HCT116 (cell line): ENCODE results near the gene PRPF19. TPM values are rescaled to one million over a fixed set of nuclear protein-coding genes. Genes with fewer than 3 reads are reported as not detected.

Source experiments
- ATAC-seq: fragments of 200-7000 bp; cut with Tn5 transposase; 2 replicates; pipeline ENCODE4 v1.9.1; 2020; ENCODE audit warnings: mild to moderate bottlenecking, moderate library complexity
- BruUV-seq: library from RNA; stranded (reverse); fragments of 400-500 nt; replicated peaks from 2 replicates; lab custom pipeline; 2021; lab: Mats Ljungman, UMichigan
- CTCF ChIA-PET: fragments of 300-600 bp; sonication (Branson Sonifier 250); formaldehyde crosslinking; loops from one replicate; lab custom pipeline; 2021; ENCODE audit warnings: antibody characterized with exemption; lab: Charles Lee
- POLR2A ChIA-PET: fragments of 300-600, 350-600 bp; sonication (Branson Sonifier 250); formaldehyde crosslinking; loops from one replicate; lab custom pipeline; 2021; ENCODE audit warnings: antibody characterized with exemption; lab: Charles Lee
- RAD21 ChIA-PET, 2 experiments: fragments of 300-600 bp; sonication (Branson Sonifier 250); formaldehyde crosslinking; loops; one replicate each; lab custom pipeline; 2023; ENCODE audit warnings: low total read pairs in 2 of 2; ENCODE audit not compliant: uncharacterized antibody in 2 of 2, unreplicated experiment in 2 of 2, low non-redundant PET in 1 of 2; lab: Charles Lee
- DNase-seq: peaks from one replicate; pipeline ENCODE4 v3.0.0-alpha.2; 2010; ENCODE audit warnings: low read depth, low spot score
- H2AFZ ChIP-seq: fragments of 200-600 bp; shearing (Covaris generic), sonication (generic); 2 replicates; pipeline ENCODE4 v1.6.1; 2017; ENCODE audit warnings: low read depth, mixed run types, mixed read lengths, antibody characterized with exemption, low read length; ENCODE audit not compliant: poor library complexity, severe bottlenecking
- H3K27ac ChIP-seq: 2 replicates; pipeline ENCODE4 v1.5.1; 2012; ENCODE audit warnings: low read depth, low read length
- H3K27me3 ChIP-seq: fragments of 200-600 bp; sonication (generic); 2 replicates; pipeline ENCODE4 v1.6.1; 2016; ENCODE audit warnings: mixed run types, low read length, mixed read lengths; ENCODE audit not compliant: insufficient read depth
- H3K36me3 ChIP-seq, 2 experiments: fragments of 200-500 bp in 1 of 2; fragments of 200-600 bp in 1 of 2; sonication (Bioruptor generic) in 1 of 2; sonication (generic) in 1 of 2; 2 replicates each; pipeline versions ENCODE4 v1.5.1 to v1.6.1; 2014 to 2016; ENCODE audit warnings: low read length in 2 of 2, inconsistent platforms in 1 of 2, mixed read lengths in 1 of 2, mixed run types in 1 of 2; ENCODE audit not compliant: insufficient read depth in 2 of 2, control insufficient read depth in 1 of 2
- H3K4me1 ChIP-seq, 2 experiments: fragments of 200-600 bp in 1 of 2; sonication (generic) in 1 of 2; 2 replicates each; pipeline versions ENCODE4 v1.5.1 to v1.6.1; 2012 to 2017; ENCODE audit warnings: low read length in 2 of 2, inconsistent platforms in 1 of 2, mild to moderate bottlenecking in 1 of 2, mixed read lengths in 1 of 2, mixed run types in 1 of 2, moderate library complexity in 1 of 2; ENCODE audit not compliant: insufficient read depth in 2 of 2, control insufficient read depth in 1 of 2
- H3K4me2 ChIP-seq: fragments of 200-600 bp; sonication (generic); 2 replicates; pipeline ENCODE4 v1.6.1; 2017; ENCODE audit warnings: mixed run types, low read length, mixed read lengths
- H3K4me3 ChIP-seq, 2 experiments: fragments of 200-600 bp in 1 of 2; sonication (generic) in 1 of 2; replicated peaks in 1 of 2; 2 replicates each; pipeline ENCODE4 v1.5.1; 2011 to 2016; ENCODE audit warnings: low read length in 2 of 2, control low read depth in 1 of 2, low read depth in 1 of 2, mild to moderate bottlenecking in 1 of 2, mixed read lengths in 1 of 2, mixed run types in 1 of 2
- H3K79me2 ChIP-seq: fragments of 200-600 bp; sonication (generic); 2 replicates; pipeline ENCODE4 v1.6.1; 2017; ENCODE audit warnings: mild to moderate bottlenecking, mixed run types, low read length, moderate library complexity, mixed read lengths; ENCODE audit not compliant: insufficient read depth
- H3K9ac ChIP-seq: fragments of 200-600 bp; sonication (generic); 2 replicates; pipeline ENCODE4 v1.6.1; 2016; ENCODE audit warnings: low read length, mixed read lengths
- H3K9me2 ChIP-seq: fragments of 200-600 bp; sonication (generic), shearing (Covaris generic); 2 replicates; pipeline ENCODE4 v1.6.1; 2017; ENCODE audit warnings: mixed run types, mild to moderate bottlenecking, moderate library complexity; ENCODE audit not compliant: insufficient read depth
- H3K9me3 ChIP-seq, 2 experiments: fragments of 200-500 bp in 1 of 2; fragments of 200-600 bp in 1 of 2; sonication (Bioruptor generic) in 1 of 2; sonication (generic) in 1 of 2; 2 replicates each; pipeline ENCODE4 v1.6.1; 2014 to 2017; ENCODE audit warnings: low read length in 2 of 2, mixed read lengths in 2 of 2, inconsistent platforms in 1 of 2, low read depth in 1 of 2, mild to moderate bottlenecking in 1 of 2, mixed run types in 1 of 2, moderate library complexity in 1 of 2; ENCODE audit not compliant: control insufficient read depth in 1 of 2, insufficient read depth in 1 of 2
- H4K20me1 ChIP-seq: fragments of 200-600 bp; sonication (generic), shearing (Covaris generic); 2 replicates; pipeline ENCODE4 v1.6.1; 2017; ENCODE audit warnings: mixed run types, mild to moderate bottlenecking, moderate library complexity; ENCODE audit not compliant: insufficient read depth
- ATF3 ChIP-seq: IDR thresholded peaks from 2 replicates; pipeline ENCODE4 v1.6.1; 2012
- CEBPB ChIP-seq: IDR thresholded peaks from 2 replicates; pipeline ENCODE4 v1.6.1; 2012; ENCODE audit warnings: low read depth
- ELF1 ChIP-seq: IDR thresholded peaks from 2 replicates; pipeline ENCODE4 v1.6.1; 2012; ENCODE audit warnings: low read depth, borderline replicate concordance
- JUND ChIP-seq: IDR thresholded peaks from 2 replicates; pipeline ENCODE4 v1.6.1; 2012
- POLR2A ChIP-seq: IDR thresholded peaks from 2 replicates; pipeline ENCODE4 v1.7.0; 2011; ENCODE audit warnings: borderline replicate concordance; ENCODE audit not compliant: insufficient read depth, insufficient read length; ENCODE audit errors: extremely low read depth
- RAD21 ChIP-seq: IDR thresholded peaks from 2 replicates; pipeline ENCODE4 v1.6.1; 2012; ENCODE audit warnings: low read depth, mild to moderate bottlenecking
- ZNF274 ChIP-seq: fragments of 200-500 bp; sonication (Bioruptor generic); IDR thresholded peaks from 2 replicates; pipeline ENCODE4 v1.6.1; 2014; ENCODE audit warnings: mild to moderate bottlenecking, low read depth, low read length, inconsistent platforms
- intact Hi-C: fragments of 100-400 bp; cut with micrococcal nuclease; formaldehyde crosslinking; loops from 2 replicates; pipeline ENCODE4 v1.10.0; 2022
- total RNA-seq: library from RNA; stranded (reverse); gene quantifications from one replicate; pipeline ENCODE4 v1.2.1, GENCODE V29; 2021; ENCODE audit not compliant: unreplicated experiment
- TF ChIP-seq, protein P1 (sequence below), 3 experiments: fragments of 200-600 bp in 1 of 3; sonication (generic) in 1 of 3; IDR thresholded peaks in 2 of 3; conservative IDR thresholded peaks in 1 of 3; 2 replicates each; pipeline ENCODE4 v1.5.1; 2012 to 2017; ENCODE audit warnings: low read depth in 2 of 3, low read length in 2 of 3, antibody characterized with exemption in 1 of 3, borderline replicate concordance in 1 of 3, control low read depth in 1 of 3, mild to moderate bottlenecking in 1 of 3, mixed read lengths in 1 of 3, mixed run types in 1 of 3, moderate library complexity in 1 of 3; ENCODE audit not compliant: insufficient read depth in 1 of 3
- TF ChIP-seq, protein P2 (sequence below): IDR thresholded peaks from 2 replicates; pipeline ENCODE4 v1.6.1; 2011; ENCODE audit warnings: mild to moderate bottlenecking, low read length, moderate library complexity; ENCODE audit not compliant: insufficient replicate concordance; ENCODE audit errors: extremely low read depth

Gene PRPF19
- total RNA-seq, 1 experiment from 2014 or later, result 156 TPM

- Histone ChIP-seq H3K4me1 (no peaks in the 10 kb centered on the region), H3K27ac (no peak overlapping the region), H3K9me2 (no peaks in the 10 kb centered on the region), H3K79me2 (no peaks in the 10 kb centered on the region)
- no peak for DNase-seq
- RAD21 ChIA-PET, result no interaction called here
- BruUV-seq, result no TSS peak
- POLR2A ChIA-PET, result no interaction called here
- ATAC-seq, result no peak
- TF ChIP-seq POLR2A (no peak), JUND (no peak), CEBPB (no peak), ELF1 (no peak), RAD21 (no peak), ATF3 (no peak), ZNF274 (no peak)
- TF ChIP-seq, protein P1, sequence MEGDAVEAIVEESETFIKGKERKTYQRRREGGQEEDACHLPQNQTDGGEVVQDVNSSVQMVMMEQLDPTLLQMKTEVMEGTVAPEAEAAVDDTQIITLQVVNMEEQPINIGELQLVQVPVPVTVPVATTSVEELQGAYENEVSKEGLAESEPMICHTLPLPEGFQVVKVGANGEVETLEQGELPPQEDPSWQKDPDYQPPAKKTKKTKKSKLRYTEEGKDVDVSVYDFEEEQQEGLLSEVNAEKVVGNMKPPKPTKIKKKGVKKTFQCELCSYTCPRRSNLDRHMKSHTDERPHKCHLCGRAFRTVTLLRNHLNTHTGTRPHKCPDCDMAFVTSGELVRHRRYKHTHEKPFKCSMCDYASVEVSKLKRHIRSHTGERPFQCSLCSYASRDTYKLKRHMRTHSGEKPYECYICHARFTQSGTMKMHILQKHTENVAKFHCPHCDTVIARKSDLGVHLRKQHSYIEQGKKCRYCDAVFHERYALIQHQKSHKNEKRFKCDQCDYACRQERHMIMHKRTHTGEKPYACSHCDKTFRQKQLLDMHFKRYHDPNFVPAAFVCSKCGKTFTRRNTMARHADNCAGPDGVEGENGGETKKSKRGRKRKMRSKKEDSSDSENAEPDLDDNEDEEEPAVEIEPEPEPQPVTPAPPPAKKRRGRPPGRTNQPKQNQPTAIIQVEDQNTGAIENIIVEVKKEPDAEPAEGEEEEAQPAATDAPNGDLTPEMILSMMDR (IDR thresholded peaks at IDR 0.05 in 2 of 3, conservative IDR thresholded peaks at IDR 0.05 in 1 of 3; ENCODE audit: borderline replicate concordance in 1 of 3, insufficient read depth in 1 of 3, low read depth in 2 of 3, low read length in 2 of 3), result no peak
- TF ChIP-seq, protein P2, sequence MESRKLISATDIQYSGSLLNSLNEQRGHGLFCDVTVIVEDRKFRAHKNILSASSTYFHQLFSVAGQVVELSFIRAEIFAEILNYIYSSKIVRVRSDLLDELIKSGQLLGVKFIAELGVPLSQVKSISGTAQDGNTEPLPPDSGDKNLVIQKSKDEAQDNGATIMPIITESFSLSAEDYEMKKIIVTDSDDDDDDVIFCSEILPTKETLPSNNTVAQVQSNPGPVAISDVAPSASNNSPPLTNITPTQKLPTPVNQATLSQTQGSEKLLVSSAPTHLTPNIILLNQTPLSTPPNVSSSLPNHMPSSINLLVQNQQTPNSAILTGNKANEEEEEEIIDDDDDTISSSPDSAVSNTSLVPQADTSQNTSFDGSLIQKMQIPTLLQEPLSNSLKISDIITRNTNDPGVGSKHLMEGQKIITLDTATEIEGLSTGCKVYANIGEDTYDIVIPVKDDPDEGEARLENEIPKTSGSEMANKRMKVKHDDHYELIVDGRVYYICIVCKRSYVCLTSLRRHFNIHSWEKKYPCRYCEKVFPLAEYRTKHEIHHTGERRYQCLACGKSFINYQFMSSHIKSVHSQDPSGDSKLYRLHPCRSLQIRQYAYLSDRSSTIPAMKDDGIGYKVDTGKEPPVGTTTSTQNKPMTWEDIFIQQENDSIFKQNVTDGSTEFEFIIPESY, result no peak
- TF ChIP-seq, all 23 proteins: peak for 0
- intact Hi-C loops, result no loop called here
- 0 out of 2 replicates have a peak, but pooled peaks cover 11% of the 10 kb centered on the region for H3K27me3 ChIP-seq
- CTCF ChIA-PET, result no interaction called here
- no peaks in the 10 kb centered on the region for H3K9me3 ChIP-seq
- H3K4me3 ChIP-seq, result no peak overlapping the region
- H4K20me1 ChIP-seq, result no peaks in the 10 kb centered on the region
- no peaks in the 10 kb centered on the region; a peak in 1 of 4 replicates for H3K36me3 ChIP-seq
- no peak overlapping the region for H3K9ac ChIP-seq
- H2AFZ ChIP-seq, result no peak overlapping the region
- H3K4me2 ChIP-seq, result no peak overlapping the region
These were observed 32.9 kb upstream of the PRPF19 start for GRCh38 chr11:60939301-60939700.
